Mononuclear cell (primary cell): ENCODE results near the gene PDE6H. TPM values are rescaled to one million over a fixed set of nuclear protein-coding genes. Genes with fewer than 3 reads are reported as not detected.

Experiments
- H3K27me3 ChIP-seq: 2 replicates; pipeline ENCODE4 v1.6.0; 2011; ENCODE audit warnings: low read length, control low read depth; ENCODE audit not compliant: insufficient read depth
- H3K4me1 ChIP-seq: 2 replicates; pipeline ENCODE4 v1.5.1; 2011; ENCODE audit warnings: mild to moderate bottlenecking, low read length, control low read depth; ENCODE audit not compliant: insufficient read depth
- H3K4me3 ChIP-seq: 2 replicates; pipeline ENCODE4 v1.5.1; 2011; ENCODE audit warnings: mild to moderate bottlenecking, low read length, moderate library complexity
- H3K9me3 ChIP-seq: 2 replicates; pipeline ENCODE4 v1.5.1; 2011; ENCODE audit warnings: low read depth, mild to moderate bottlenecking, control low read depth, low read length
- total RNA-seq: library from RNA; depleted of rRNA; stranded (reverse); fragments of >200 nt; gene quantifications from one replicate; pipeline ENCODE4 v1.2.3, GENCODE V29; 2012

Gene PDE6H
- total RNA-seq, 1 donor: 3.9 TPM

DNA sequence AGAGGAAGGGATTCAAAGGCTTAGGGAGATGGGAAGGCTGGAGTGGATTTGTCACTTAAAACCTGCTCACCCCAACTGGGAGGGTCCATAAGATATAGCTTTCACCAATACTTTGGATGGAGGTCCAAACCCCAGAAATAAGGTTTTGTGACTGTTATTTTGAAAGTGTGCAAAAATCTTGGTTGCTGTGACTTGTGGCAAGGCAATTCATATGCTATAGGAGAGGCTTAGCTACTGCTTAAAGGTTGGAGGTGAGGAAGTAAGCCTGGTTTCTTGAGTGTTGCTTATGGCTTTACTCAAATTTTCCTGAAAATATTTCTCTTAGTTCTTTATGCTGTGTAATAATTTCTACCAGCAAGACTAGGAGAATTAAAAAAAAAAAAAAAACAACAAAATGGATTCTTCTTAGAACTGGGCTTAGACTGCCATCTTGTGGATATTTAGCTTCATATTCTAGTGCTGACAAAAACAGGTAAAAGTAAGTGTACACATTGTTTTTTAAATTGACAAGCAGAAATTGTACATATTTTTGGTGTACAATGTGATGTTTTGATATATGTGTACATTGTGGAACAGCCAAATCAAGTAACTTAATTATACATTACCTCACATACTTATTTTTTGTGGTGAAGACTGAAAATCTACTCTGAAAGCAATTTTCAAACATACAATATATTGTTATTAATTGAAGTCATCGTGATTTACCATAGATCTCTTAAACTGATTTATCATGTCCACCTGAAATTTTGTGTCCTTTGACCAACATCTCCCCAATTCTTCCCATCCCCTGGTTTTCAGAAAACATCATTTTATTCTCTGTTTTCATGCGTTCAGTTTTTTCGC, 23.0 kb downstream of the PDE6H start:
- H3K4me3 ChIP-seq: no peak overlapping the region
- H3K4me1 ChIP-seq: peaks cover 26% of the 10 kb centered on the region
- H3K27me3 ChIP-seq: no peaks in the 10 kb centered on the region
- H3K9me3 ChIP-seq: no peaks in the 10 kb centered on the region

DNA sequence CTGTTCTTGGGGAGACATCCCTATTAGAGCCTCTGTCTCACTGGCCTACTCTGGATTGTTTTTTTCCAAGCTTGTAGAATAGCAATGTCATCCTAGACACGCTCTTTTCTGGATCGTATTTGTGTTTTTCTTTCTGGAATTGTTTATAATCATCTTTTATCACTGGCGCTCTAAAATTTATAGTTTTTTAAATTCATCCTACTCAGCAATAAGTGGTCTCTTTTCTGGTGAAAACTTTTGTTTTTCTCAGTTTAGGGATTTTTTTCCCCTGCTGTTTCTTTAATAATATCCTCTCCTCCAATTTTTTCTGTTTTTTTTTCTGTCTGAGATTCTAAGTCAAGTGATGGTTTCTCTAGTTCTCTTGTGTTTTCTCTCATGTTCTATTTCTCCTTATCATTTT, 25.2 kb downstream of the PDE6H start:
- Histone ChIP-seq H3K9me3 (no peaks in the 10 kb centered on the region), H3K4me3 (no peak overlapping the region), H3K27me3 (peaks cover 14% of the 10 kb centered on the region), H3K4me1 (peaks cover 24% of the 10 kb centered on the region)

DNA sequence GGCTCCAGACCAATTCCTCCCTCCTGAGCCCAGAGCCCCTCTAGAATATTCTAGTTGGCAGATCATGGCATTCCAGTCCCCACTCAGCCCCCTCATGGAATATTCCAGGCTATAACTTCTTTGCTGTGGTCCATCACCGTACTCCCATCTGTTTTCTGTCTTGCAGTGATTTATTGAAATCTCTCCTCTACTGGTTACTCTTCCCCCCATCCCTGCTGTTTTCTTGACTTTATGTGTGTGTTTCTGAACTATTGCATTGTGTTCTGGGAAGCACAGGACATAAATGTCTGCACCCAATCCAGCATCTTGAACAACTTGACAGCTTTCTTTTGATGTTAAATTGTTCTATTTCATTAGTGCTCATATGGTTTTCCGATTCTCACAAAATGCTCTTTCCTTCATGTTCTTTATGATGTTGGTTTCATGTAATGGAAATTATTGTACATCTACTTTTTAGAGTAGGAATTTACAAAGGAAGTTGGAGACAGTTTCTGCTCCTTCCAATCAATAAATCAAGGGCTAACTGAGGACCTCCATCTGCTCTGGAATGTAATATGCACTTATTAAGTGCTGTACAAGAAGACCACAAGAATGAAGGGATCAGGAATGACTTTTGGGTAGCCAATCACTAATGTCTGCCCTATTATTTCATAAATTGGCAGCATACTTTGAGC, 26.3 kb downstream of the PDE6H start:
- H3K27me3 ChIP-seq: peaks cover 26% of the 10 kb centered on the region
- no peak overlapping the region for H3K4me3 ChIP-seq
- no peaks in the 10 kb centered on the region for H3K9me3 ChIP-seq
- H3K4me1 ChIP-seq: peaks cover 13% of the 10 kb centered on the region

DNA sequence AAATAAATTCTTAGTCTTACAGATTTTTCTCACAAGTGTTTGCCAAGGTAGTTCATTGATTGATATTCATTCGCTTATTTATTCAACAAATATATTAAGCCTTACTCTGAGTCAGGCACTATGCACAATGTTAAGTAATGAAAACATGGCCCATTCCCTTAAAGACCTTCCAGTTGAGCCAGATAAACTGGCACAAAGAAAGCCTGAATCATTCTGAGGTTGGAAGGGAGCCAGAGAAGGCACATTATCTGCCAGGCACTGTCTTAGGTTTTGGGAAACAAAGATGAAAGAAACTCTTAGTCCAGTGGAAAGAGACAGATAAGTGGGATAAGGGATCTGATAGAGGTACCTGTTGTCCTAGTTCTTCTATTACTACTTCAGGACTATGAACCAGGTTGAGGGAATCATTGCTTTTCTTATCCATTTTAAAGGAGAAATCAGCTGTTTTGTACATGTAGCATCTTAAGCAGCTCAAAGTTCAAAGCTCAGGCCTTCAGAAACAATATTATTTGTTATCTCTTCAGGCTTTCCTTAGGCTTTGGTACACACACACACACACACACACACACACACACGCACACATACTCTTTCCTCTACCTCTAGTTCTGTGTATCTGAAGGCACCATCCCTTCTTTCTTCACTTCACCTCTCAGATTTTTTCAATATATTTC, 27.0 kb downstream of the PDE6H start:
- Histone ChIP-seq H3K4me1 (peaks cover 9% of the 10 kb centered on the region), H3K9me3 (no peaks in the 10 kb centered on the region), H3K27me3 (peaks cover 28% of the 10 kb centered on the region), H3K4me3 (no peak overlapping the region)

DNA sequence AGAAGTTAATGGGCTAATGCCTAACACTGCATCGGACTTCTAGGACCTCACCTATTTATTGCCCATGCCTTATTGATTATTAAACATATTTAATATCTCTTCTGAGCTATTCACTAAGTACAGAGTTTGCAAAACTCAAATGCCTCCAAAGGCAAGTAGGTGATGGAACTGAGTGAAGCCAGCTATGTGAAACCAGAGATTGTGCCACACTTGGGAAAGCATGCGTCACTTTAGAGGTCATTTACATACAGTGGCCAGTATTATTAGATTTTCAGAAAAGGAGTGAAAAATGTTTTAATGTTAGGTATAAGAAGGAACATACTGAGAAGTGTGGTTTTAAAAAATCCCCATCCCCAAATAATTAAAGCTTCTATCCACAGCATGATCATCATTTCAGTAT, 27.7 kb downstream of the PDE6H start:
- Histone ChIP-seq H3K9me3 (no peaks in the 10 kb centered on the region), H3K4me1 (peaks cover 2% of the 10 kb centered on the region), H3K27me3 (peaks cover 32% of the 10 kb centered on the region), H3K4me3 (no peak overlapping the region)

DNA sequence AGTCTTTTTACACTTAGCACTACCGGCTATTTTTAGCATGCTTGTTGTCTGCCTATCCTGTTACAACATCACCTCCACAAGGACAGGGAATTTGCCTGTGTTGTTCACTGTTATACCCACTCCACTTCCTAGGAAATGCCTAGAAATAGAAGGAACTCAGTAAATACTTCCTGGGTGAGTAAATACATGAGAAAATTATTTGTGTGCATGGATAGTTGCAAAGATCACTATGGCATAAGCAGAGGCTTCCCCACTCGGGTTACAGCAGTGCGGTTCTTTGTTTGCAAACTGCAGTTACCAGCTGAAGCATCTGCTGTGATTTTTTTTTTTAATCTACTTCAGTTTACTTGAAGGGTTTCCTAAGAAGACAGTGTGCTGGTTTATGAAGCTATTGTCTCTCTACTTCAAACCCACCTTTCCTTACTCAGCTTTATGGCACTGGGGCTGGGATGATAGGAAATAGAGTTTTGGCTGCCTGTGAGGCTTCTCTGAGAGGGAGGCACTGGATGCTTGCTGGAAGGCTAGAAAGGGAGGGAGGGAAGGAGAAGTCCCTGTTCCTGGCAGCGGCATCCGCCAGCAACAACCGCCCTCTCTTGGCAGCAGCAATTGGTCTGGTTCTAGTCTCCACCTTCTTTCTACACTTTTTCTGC, 29.0 kb downstream of the PDE6H start:
- Histone ChIP-seq H3K4me1 (no peaks in the 10 kb centered on the region), H3K27me3 (peaks cover 34% of the 10 kb centered on the region)

DNA sequence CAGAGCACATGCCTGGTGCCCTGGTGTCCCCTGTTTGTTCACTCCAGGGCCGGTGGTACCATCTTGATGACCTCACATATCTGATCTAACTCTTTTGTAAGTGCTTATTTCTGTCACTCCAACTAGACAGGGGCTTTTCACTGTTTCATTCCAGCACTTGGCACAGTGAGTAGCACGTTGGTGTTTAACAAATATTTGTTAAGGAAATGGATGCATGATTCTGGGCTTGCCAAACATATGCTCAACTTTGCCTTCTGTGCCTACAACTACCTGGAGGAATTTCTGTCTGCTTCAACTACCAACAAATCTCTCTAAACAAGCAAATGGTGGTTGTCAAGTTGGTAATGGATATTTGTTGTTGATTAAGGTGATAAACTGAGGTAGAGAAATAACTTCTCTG, 31.6 kb downstream of the PDE6H start:
- Histone ChIP-seq H3K27me3 (peaks cover 34% of the 10 kb centered on the region), H3K9me3 (no peaks in the 10 kb centered on the region)

More for the DNA sequence above, 29.0 kb downstream of the PDE6H start:
- Histone ChIP-seq H3K4me3 (no peak overlapping the region), H3K9me3 (no peaks in the 10 kb centered on the region)

DNA sequence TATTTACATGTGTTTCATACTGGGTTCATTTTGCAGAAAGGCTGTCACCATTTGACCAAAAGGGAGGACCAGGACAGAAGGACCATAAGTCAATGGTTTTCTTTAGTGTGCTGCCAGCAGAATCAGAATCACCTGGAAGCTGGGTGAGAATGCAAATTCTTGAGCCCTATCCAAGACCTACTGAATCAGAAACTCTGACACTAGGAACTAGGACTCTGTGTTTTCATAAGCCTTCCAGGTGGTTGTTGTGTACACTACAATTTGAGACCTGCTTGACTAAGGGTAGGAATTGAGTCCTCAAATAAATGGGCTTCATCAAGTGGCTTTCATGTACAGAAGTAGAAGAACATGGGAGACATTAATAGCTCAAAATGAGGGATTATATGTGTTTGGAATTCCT, 32.2 kb downstream of the PDE6H start:
- H3K4me1 ChIP-seq: no peaks in the 10 kb centered on the region
- peaks cover 34% of the 10 kb centered on the region for H3K27me3 ChIP-seq
- no peaks in the 10 kb centered on the region for H3K9me3 ChIP-seq
- no peak overlapping the region for H3K4me3 ChIP-seq

More for the DNA sequence above, 31.6 kb downstream of the PDE6H start:
- H3K4me3 ChIP-seq: no peak overlapping the region
- no peaks in the 10 kb centered on the region for H3K4me1 ChIP-seq

DNA sequence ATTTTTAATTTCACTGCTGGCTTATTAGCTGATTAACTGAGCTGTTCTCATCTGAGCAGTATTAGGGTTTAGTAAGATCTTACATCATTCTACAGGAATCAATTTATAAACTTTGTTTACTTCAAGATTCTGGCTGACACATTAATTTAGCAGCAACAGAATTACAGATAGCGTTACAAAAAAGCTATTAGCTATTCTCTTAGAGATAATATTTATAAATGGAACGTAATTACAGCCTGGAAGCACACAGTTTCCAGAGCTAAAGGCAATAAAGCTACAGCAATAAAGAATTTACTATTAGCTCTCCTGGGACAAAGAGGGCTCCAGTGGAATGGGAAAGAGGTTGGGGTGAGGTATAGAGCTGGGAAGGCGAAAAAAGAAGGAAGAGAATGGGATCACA, 34.7 kb downstream of the PDE6H start:
- no peaks in the 10 kb centered on the region for H3K9me3 ChIP-seq
- H3K27me3 ChIP-seq: peaks cover 24% of the 10 kb centered on the region
- H3K4me1 ChIP-seq: no peaks in the 10 kb centered on the region
- H3K4me3 ChIP-seq: no peak overlapping the region

DNA sequence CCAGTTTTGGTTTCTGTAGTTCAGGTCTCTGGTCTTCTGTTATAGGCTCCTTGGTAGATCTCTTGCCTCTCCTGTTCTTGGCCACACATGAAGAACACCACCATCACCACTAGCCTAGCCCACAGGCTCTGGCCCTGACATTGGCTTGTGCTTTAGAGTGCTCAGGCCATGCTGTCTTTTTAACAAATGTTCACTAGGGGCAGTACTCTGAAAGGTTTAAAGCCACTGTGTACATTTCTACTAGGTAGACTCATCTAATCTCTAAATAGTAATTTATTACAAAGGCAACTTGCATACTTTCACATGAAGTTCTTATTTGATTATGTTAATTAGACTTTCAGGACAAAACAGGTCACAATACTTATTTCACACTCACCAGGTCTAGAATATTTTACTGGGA, 38.3 kb downstream of the PDE6H start:
- H3K4me3 ChIP-seq: no peak overlapping the region
- H3K9me3 ChIP-seq: no peaks in the 10 kb centered on the region
- no peaks in the 10 kb centered on the region for H3K27me3 ChIP-seq
- H3K4me1 ChIP-seq: no peaks in the 10 kb centered on the region

DNA sequence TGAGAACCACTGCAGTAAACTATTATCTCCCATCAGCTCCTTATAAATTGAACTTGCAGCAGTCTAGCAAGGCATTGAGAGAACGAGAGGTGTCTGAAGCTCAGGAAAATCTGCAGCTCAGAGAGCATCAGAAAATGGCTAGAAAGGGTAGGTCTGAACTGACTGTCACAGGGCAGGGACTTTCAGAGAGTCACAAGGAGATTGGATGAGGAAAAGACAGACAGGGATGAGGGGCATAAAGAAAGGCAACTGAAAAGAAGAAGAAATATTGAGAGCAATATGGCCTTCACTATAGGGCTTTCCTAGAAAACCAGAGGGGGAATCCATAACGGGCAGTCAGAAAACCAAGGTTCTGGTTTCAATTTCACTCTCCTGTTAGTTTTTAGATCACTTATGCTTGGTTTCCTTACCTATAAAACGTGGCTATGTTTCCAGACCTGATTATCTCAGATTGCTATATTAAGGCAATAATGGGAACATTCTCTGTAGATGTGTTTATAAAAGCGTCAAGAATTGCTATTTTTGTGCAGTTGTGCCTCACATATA, 40.9 kb downstream of the PDE6H start:
- Histone ChIP-seq H3K4me3 (no peak overlapping the region), H3K9me3 (no peaks in the 10 kb centered on the region), H3K4me1 (no peaks in the 10 kb centered on the region), H3K27me3 (no peaks in the 10 kb centered on the region)

DNA sequence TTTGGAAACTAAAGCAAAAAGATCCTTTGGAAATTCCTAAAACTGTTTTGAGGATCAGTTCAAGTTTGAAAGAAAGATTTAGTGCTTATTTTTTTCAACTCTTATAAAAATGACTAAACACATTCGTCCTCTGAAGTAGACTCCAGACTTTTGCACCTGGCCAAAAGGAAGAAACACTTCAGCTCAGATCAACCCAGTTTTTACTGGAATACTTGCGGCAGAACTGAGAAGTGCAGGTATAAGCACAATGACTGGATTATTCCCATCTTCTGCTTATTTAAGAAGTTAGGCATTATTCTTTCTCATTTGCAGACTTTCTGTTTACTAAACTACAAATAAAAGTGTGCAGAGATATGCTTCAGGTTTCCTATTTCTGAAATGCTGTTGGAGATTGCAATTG, 41.9 kb downstream of the PDE6H start:
- H3K9me3 ChIP-seq: no peaks in the 10 kb centered on the region
- no peaks in the 10 kb centered on the region for H3K4me1 ChIP-seq
- no peaks in the 10 kb centered on the region for H3K27me3 ChIP-seq
- H3K4me3 ChIP-seq: no peak overlapping the region

DNA sequence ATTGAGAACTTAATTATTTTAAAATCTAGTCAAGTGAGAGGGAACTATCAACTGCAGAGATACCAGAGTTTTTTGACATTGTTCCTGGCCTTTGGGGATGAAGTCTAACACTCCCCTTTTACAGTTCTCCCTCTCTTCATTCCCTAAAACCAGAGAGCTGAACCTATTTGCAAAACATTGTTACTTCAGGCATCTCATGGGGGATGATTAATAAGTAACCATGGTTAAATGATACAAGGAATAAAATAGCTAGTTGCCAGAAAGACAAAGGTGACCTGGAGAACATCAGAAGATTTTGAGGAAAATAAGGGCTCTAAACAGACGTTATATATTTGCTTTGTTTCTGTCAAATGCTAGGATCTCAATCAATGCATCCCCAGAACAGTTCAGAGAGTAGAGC, 42.3 kb downstream of the PDE6H start:
- Histone ChIP-seq H3K4me1 (no peaks in the 10 kb centered on the region), H3K9me3 (no peaks in the 10 kb centered on the region), H3K4me3 (no peak overlapping the region), H3K27me3 (no peaks in the 10 kb centered on the region)

DNA sequence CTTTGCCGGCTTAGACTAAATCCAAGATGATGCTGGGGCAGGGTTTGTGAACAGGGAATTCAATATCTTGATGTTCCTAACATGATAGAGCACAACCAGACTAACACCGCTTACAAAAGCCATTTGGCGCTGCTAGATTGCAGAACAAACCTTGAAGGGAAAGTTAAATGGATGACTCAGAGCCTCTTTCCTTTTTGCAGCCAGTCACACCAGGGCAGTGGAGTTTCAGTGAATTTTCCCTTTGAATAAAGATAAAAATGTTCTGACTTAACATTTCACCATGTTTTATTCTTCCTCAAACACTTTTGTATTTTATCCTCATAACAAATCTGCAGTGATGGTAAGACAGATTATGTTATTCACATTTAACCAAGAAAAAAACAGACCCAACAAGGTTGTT, 47.3 kb downstream of the PDE6H start:
- Histone ChIP-seq H3K4me1 (no peaks in the 10 kb centered on the region), H3K9me3 (no peaks in the 10 kb centered on the region), H3K27me3 (no peaks in the 10 kb centered on the region), H3K4me3 (no peak overlapping the region)
